GM12872 (cell line): ENCODE measurements around the gene UQCC2.

Experiments
- TF ChIP-seq, protein P1 (sequence below): IDR thresholded peaks from 3 replicates; pipeline ENCODE4 v1.5.1; 2011; ENCODE audit warnings: low read depth, mild to moderate bottlenecking, low read length, moderate library complexity; ENCODE audit not compliant: insufficient read depth

Gene UQCC2

DNA sequence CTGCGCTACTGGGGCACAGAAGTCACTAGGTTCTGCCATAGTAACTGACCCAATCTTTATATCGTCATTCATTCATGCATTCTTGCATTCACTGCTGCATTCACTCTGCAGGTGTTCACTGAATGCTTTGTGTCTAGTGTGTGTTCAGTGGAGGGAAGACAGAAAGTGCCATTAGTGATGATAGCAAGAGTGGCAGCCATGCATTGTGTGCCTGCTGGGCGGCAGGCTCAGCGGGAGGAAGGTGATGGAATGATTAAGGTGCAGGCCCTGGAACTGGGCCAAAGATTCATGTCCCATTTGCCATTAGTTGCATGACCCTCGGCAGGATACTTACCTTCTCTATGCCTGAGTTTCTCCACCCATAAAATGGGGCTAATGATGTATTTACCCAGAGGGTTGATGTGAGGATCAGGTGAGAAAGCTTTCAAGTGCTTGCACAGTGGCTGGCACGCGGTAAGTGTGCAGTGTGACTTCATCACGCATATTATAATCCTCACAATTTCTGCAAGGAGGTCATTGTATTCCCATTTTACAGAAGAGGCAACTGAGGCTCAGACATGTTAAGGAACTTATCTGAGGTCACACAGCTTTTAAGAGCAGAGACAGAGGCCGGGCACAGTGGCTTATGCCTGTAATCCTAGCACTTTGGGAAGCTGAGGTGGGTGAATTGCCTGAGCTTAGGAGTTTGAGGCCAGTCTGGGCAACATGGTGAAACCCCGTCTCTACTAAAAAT, 50.2 kb downstream of the UQCC2 start:
- TF ChIP-seq, protein P1, sequence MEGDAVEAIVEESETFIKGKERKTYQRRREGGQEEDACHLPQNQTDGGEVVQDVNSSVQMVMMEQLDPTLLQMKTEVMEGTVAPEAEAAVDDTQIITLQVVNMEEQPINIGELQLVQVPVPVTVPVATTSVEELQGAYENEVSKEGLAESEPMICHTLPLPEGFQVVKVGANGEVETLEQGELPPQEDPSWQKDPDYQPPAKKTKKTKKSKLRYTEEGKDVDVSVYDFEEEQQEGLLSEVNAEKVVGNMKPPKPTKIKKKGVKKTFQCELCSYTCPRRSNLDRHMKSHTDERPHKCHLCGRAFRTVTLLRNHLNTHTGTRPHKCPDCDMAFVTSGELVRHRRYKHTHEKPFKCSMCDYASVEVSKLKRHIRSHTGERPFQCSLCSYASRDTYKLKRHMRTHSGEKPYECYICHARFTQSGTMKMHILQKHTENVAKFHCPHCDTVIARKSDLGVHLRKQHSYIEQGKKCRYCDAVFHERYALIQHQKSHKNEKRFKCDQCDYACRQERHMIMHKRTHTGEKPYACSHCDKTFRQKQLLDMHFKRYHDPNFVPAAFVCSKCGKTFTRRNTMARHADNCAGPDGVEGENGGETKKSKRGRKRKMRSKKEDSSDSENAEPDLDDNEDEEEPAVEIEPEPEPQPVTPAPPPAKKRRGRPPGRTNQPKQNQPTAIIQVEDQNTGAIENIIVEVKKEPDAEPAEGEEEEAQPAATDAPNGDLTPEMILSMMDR = no peak

GRCh38 chr6:33659986-33660385, 51.5 kb downstream of the UQCC2 start:
- TF ChIP-seq, protein P1 = no peak

DNA sequence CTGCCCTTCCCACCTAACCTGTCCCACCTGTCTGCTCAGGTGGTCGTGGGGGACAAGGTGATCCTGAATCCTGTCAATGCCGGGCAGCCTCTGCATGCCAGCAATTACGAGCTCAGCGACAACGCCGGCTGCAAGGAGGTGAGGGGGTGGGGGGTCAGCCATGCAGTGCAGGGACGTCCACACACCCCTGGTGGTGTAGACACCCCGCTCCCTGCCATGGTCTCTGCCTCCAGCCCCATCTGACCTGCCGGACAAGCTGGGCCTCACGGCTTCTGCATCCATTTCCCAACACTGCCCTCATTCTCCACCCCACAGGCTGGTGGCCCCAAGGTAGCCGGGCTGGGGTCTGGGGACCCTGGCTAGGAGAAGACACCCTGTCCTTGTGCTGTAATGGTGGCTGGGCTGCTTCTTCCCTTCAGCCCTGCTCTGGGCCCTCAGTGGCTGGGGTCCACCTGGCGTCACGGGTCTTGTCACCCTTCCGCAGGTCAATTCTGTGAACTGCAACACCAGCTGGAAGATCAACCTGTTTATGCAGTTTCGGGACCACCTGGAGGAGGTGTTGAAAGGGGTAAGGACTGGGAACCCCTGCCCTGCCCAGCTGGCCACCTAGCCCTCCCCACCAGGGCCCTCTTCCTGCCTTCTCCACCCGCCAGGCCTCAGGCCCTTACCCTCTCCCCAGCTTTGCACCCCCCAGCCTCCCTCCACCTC, 52.4 kb downstream of the UQCC2 start:
- TF ChIP-seq, protein P1 = no peak

DNA sequence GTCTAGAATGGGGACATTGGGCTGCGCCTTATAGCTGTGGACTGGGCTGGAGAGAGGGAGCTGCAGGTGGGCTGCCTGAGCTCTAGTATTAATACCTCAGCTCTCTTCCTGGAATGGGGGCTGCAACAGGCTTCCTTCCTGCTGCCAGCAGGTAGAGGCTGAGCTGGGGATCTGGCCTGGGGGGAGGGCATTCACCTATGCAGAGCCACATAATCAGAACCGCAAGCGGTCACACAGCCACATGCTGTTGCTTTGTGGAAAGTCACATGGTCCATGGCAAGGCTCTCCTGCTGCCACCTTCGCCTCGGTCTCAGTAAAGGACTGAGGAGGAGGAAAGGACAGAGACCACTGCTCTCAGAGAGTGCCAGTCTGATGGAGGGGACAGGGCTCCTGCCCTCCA, 54.7 kb downstream of the UQCC2 start:
- TF ChIP-seq, protein P1 = no peak

GRCh38 chr6:33654831-33655554, 56.5 kb downstream of the UQCC2 start:
- TF ChIP-seq, protein P1 = no peak

DNA sequence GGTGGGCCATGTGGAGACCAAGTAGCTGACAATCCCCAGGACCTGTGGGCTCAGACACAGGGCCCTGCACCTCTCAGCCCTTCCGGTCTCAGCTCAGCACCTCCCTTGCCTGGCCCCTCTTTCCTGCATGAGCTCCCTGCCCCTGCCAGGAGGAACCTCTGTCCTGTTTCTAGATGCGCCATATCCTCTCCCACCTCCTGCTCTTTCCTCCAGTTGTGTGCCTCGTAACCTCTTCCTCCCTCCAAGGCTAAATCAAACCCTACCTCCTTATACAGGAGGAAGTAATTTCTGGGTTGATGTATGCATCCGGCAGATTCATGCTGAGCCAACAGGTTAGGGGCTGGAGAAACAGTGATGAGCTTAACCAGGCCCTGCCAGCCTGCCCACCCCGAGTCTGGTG, 59.5 kb downstream of the UQCC2 start:
- TF ChIP-seq, protein P1 = no peak

DNA sequence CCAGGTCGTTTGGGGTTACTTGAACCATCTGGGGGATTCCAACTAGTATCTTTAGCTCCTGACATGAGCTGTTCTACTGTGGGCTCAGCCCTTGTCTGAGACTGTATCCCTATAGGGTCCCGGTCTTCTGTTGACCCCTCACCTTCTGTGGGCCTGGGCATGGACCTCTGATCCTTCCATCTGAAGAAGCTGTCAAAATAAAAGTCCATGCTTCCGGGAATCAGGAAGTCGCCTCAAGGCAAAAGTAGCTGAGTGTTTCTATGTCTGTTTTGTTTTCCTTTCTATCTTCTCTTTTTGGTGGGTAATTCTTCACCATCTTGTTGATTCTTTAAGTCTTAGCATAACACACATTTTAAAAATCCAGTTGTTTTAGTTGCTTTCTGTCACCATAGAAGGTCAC, 60.1 kb downstream of the UQCC2 start:
- TF ChIP-seq, protein P1 = no peak
